HG03571 (cell line): ENCODE results near the gene EIF2B2.
A peak's percentile ranks its signal among the peaks of the same experiment; 100 is the strongest.

ENCODE experiments used
- ATAC-seq: cut with Tn5 transposase; IDR thresholded peaks from one replicate; pipeline ENCODE4 v1.9.1; 2021; ENCODE audit not compliant: unreplicated experiment

Gene EIF2B2

DNA sequence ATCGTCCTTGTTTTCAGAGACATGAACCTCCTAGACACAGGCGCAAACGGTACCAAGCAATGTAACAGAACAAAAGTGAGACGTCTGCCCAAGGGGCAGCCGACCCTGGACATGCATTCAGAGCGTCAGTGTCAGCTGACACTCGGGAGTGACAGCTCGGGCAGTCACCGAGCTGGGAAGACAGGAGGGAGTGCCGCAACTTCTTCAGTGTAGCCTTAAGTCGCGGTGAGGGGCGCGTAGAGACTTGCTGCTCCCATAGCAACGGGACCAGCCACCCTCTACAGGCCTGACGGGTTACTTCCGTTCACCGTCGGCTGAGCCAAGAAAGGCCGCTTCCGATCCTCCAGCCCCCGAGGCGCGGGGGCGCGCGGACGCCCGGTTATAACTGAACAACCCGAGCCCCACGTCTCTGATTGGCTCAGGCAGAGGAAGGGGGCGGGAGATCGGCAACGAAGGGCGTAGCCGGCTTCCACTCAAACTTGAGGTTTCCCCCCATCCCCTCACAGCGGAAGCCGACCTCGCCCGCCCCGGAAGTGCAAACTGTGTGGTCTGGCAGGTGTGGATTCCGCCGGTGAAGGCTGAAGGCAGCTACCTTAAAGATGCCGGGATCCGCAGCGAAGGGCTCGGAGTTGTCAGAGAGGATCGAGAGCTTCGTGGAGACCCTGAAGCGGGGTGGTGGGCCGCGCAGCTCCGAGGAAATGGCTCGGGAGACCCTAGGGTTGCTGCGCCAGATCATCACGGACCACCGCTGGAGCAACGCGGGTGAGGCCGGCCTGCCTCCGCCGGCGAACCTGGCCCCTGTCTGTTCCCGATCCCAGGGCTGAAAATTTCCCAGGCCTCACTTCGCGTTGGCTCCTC is at the start of gene EIF2B2:
TSS of gene EIF2B2 (plus strand) at position 530 of the 858 bp plus-strand sequence. CDS start at position 600, 70 bp downstream.
- ATAC-seq, result peak; percentile 97

DNA sequence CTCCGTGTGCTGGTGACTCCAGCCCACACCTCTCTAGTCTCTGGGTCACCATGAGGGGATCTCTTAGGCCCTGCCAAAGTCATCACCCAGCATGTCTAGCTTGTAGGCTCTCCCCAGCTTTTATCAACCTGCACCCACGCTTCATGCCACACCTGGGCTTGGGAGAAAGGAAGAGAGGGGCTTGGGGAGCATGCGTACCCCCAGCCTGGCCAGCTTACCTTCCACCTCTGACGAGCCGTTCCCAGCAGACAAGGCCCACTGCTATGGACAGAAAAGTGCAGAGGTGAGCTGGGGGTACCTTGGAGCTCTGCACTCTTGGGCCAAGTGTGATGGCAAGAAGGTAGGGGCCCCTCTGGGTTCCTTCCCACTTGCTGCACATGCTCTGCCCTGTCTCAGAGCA is 49.0 kb upstream of the EIF2B2 start:
- no peak for ATAC-seq

- ATAC-seq, result no peak
These were observed 48.3 kb upstream of the EIF2B2 start for GRCh38 chr14:74954232-74954946.

- no peak for ATAC-seq
These were observed 47.8 kb upstream of the EIF2B2 start for GRCh38 chr14:74954947-74955228.

- no peak for ATAC-seq
These were observed 47.3 kb upstream of the EIF2B2 start, which contains the start of gene PGF for GRCh38 chr14:74955229-74956026. Gene PGF, minus strand, starts transcription at chr14:74955597. Its CDS starts 355 bp downstream, at chr14:74955242.

DNA sequence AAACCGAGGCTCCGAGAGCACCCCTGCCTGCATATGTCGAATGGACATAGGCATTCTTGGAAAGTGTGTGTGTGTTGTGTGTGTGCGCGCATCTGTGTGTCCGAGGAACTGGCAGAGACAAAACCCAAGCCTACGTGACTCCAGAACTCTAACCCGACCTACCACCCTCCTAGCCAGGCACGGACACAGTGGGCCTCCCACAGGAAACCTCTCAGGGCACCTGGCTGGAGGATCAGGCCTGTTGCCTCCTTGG is 46.8 kb upstream of the EIF2B2 start:
- ATAC-seq, result no peak

- ATAC-seq, result no peak
These were observed 46.2 kb upstream of the EIF2B2 start for GRCh38 chr14:74956280-74957072.

DNA sequence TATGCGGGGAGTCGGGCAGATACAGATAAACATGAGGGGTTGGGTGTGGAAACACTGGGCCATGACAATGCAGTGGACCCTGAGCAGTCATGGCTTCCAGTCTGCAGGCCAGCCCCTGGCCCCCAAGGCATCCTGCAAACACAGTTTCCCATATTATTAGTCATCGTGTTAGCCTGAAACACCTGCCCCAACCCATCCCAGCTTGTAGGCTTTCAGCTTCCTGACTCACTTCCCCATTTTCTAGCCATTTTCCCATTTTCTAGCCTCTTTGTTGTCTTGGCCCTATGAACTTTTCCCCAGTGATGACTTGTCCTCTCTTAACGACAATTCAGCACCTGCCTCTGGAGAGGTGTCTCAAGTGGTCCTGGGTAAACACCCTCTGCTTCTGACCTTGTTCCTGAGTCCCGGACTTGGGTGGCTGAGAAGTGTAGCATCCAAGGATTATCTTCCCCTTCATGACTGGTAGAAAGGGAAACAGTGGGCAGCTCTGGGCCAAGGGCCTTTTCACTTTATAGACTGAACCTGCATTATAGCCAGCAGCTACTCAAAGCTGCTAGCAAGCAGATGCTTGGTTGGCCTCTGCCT is 43.0 kb upstream of the EIF2B2 start:
- ATAC-seq, result no peak

DNA sequence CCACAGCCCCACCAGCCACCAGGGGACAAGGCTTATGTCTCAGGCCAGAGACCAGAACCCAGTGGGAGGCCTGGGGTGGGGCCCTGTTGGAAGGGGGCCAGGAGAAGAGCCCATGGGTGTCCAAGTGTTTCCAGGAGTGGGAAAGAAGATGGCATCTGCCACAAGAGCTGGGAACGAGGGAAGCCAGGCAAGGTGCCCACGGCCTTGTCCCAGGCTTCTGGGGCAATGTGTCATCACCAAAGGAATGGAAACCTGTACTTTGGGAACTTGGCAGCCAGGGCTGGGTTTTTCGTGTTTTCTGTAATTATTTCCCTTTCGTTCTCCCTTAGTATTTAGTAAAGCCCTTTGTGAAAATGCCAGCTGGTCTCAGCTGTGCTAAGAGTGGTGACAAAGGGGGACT is 42.0 kb upstream of the EIF2B2 start:
- no peak for ATAC-seq

DNA sequence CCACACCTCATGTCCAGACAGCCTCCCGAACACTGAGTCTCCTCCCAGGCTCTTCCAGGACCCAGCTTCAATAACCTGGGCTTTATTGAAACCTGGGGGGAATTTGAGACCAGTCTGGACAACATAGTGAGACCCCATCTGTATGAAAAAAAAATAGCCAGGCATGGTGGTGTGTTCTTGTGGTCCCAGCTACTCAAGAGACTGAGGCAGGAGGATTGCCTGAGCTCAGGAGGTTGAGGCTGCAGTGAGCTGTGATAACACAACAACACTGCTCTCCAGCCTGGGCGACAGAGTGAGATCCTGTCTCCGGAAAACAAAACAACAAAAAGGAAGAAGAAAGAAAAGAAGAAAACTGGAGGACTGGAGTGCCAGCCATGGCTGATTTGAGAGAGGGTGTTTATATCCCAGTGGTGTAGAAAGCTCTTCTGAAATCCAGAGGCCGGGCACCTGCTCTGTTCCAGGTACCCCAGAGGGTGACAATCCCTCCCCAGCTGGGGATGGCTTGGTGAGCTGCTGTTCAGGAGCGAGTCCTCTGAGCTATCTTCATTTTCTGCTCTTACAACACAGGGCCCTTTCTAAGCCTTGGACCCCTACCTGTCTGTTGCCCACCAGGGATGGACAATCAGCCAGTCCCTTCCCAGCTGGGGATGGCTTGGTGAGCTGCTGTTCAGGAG is 41.3 kb upstream of the EIF2B2 start:
- ATAC-seq, result no peak

GRCh38 chr14:74962046-74962445 is 40.7 kb upstream of the EIF2B2 start:
- no peak for ATAC-seq

- ATAC-seq, result no peak
These were observed 40.2 kb upstream of the EIF2B2 start for GRCh38 chr14:74962493-74962892.

DNA sequence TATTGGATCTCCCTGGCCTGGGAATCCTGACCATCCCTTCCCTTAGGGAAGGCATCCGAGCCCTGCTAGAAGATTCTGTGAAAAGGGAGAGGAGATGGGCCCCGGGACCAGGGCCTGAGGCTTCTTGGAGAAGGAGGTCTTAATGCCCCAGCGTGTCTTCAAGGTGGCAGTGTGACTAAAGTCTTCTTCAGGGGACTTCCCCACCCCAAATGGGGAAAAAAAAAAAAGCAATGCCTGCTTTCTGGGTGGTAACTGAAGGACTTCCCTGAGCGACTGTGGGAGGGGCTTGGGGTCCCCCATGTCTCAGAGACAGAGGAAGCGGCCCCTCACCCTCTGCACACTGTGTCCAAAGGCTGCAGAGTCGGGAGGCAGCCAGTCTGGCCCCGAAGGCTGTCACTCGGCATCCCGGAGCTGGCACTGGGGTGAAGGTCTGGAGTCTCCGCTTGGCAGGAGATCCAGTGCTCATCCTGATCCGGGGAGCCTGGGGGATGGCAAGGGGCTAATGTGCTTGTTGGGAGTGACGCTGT is 39.5 kb upstream of the EIF2B2 start:
- ATAC-seq, result no peak

GRCh38 chr14:74963705-74964271 is 38.9 kb upstream of the EIF2B2 start:
- ATAC-seq, result no peak

DNA sequence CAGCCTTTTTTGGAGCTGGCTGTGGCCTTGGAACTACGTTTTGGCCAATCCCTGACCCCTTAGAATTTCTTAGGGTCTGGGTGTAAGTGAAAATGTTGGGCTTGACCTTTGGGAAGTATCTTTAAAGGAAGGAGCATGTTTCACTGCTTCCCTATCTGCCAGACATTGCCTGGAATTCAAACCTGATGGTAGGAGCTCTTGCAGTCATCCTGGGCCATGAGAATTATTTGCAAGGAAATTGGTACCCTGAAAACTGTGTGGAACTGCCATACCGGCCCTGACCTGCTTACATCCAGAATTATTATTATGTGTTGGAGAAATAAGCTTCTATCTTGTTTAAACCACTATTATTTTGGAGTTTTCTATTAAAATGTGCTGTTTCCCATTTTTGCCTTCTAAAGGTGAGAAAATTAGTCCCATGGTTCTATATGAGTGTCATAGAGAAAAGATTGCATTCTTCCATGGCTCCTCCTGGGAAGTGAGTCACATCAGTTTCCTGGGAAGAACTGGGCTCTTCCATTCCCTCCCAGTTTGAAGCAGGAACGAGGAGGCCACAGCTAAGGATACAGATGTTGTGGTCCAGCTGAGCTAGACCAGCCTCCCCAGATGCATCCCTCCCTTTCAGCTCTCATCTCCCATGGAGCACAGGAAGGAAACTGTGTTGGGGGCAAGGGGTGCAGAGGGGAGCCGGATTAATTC is 37.8 kb upstream of the EIF2B2 start:
- no peak for ATAC-seq

GRCh38 chr14:74965486-74966153 is 37.1 kb upstream of the EIF2B2 start:
- no peak for ATAC-seq

DNA sequence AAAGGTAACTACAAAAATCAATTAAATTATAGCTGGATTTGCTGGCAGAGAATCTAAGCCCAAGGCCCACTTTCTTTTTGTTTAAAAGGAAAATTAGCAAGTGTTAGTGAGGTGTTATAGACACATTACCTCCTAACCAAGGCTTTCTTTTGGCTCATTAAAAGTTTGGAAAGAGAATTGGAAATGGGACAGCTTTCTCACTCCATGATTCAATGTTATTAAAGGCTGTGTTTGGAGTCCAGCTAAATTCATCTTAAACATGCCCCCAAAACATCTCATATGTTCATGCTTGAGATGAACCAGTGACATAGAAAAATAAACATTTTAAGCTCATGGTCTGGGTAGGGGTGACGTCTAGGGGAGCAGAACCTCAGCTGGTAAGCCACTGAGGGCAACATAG is 33.9 kb upstream of the EIF2B2 start:
- no peak for ATAC-seq

- ATAC-seq, result no peak
These were observed 29.6 kb upstream of the EIF2B2 start for GRCh38 chr14:74973003-74973653.
